MM.1S (cell line): ENCODE measurements around the gene ZCCHC24.

Experiments
- DNase-seq: peaks from one replicate; pipeline ENCODE4 v3.0.0-alpha.2; 2015
- H2AFZ ChIP-seq: fragments of 300-600 bp; sonication (generic); 2 replicates; pipeline ENCODE4 v1.6.0; 2016; ENCODE audit warnings: antibody characterized with exemption, low read length
- H3F3A ChIP-seq: fragments of 300-600 bp; sonication (generic); 2 replicates; pipeline ENCODE4 v1.6.1; 2016; ENCODE audit warnings: mild to moderate bottlenecking, antibody characterized with exemption, low read length, moderate library complexity, mixed read lengths; ENCODE audit not compliant: insufficient read depth
- H3K27ac ChIP-seq: fragments of 300-600 bp; sonication (generic); 2 replicates; pipeline ENCODE4 v1.5.1; 2016; ENCODE audit warnings: mild to moderate bottlenecking, low read length
- H3K27me3 ChIP-seq: fragments of 300-600 bp; sonication (generic); replicated peaks from 2 replicates; pipeline ENCODE4 v1.6.0; 2016; ENCODE audit warnings: low read length; ENCODE audit not compliant: insufficient read depth
- H3K36me3 ChIP-seq: fragments of 300-600 bp; sonication (generic); replicated peaks from 2 replicates; pipeline ENCODE4 v1.6.1; 2016; ENCODE audit warnings: mild to moderate bottlenecking, low read length, mixed read lengths; ENCODE audit not compliant: insufficient read depth
- H3K4me1 ChIP-seq: fragments of 300-600 bp; sonication (generic); 2 replicates; pipeline ENCODE4 v1.6.1; 2016; ENCODE audit warnings: low read length, mixed read lengths
- H3K4me2 ChIP-seq: fragments of 300-600 bp; sonication (generic); 2 replicates; pipeline ENCODE4 v1.6.0; 2016; ENCODE audit warnings: low read depth, low read length
- H3K4me3 ChIP-seq: fragments of 300-600 bp; sonication (generic); 2 replicates; pipeline ENCODE4 v1.5.1; 2016; ENCODE audit warnings: low read length, mixed read lengths
- H3K79me2 ChIP-seq: fragments of 300-600 bp; sonication (generic); 2 replicates; pipeline ENCODE4 v1.6.1; 2016; ENCODE audit warnings: mixed run types, low read length, mixed read lengths
- H3K9ac ChIP-seq: fragments of 300-600 bp; sonication (generic); 2 replicates; pipeline ENCODE4 v1.6.1; 2016; ENCODE audit warnings: low read length, mixed read lengths
- H3K9me2 ChIP-seq: fragments of 300-600 bp; sonication (generic); replicated peaks from 2 replicates; pipeline ENCODE4 v1.6.1; 2016; ENCODE audit warnings: mild to moderate bottlenecking, low read length, mixed read lengths; ENCODE audit not compliant: insufficient read depth
- H3K9me3 ChIP-seq: fragments of 300-600 bp; sonication (generic); replicated peaks from 2 replicates; pipeline ENCODE4 v1.6.1; 2016; ENCODE audit warnings: mild to moderate bottlenecking, low read length, mixed read lengths; ENCODE audit not compliant: insufficient read depth
- H4K20me1 ChIP-seq: fragments of 300-600 bp; sonication (generic); 2 replicates; pipeline ENCODE4 v1.6.1; 2016; ENCODE audit warnings: mild to moderate bottlenecking, low read length, moderate library complexity, mixed read lengths; ENCODE audit not compliant: insufficient read depth
- EZH2 ChIP-seq: fragments of 300-600 bp; sonication (generic); optimal IDR thresholded peaks from 2 replicates; pipeline ENCODE3; 2017; ENCODE audit warnings: low read depth, mild to moderate bottlenecking, antibody characterized with exemption, low read length, mixed read lengths
- EZH2phosphoT487 ChIP-seq: fragments of 300-600 bp; sonication (generic); IDR thresholded peaks from 2 replicates; pipeline ENCODE4 v1.6.1; 2018; ENCODE audit warnings: antibody characterized with exemption, low read length
- TF ChIP-seq, protein P1 (sequence below): fragments of 300-600 bp; sonication (generic); IDR thresholded peaks from 2 replicates; pipeline ENCODE4 v1.5.1; 2016; ENCODE audit warnings: antibody characterized with exemption, low read length, mixed read lengths

The ZCCHC24 gene

DNA sequence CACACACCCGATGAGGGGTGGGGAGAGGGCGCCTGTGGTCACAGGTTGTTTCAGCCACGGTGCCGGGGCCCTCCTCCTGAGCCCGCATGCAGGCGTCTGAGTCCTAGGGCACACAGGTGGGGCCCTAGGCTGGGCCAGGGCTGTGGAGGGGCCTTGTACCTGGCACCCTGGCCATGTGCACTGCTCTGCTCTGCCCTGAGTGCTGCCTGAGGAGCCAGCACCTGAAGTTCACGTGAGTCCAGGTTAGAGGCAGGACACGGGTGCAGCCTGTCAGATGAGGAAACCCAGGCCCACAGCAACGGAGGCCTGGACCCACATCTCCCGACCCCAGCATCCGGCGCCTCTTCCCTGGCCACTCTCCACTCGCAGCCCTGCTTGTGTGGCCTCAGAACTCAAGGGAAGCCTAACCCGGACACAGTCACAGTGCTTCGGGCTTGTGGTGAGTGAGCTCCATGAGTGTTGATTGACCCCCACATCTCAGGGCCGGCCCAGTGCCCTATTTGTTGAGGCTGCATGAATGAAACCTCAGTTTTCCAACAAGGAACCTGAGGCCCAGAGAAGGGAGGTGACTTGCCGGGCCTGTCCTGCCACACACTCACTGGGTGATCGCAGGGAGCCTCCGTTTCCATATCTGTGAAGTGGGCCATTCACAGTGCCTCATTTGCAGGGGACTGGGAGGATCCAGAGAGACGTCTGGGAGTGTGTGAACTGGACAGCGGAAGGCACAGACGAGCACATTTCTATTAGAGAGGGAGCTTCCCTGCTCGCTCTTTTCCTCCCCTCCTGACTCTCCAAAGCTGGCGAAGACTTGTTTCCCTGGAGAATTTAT lies 58.6 kb downstream of the ZCCHC24 start:
- no peak overlapping the region for H3K27ac ChIP-seq
- H3K36me3 ChIP-seq: no peaks in the 10 kb centered on the region
- no peak for DNase-seq
- no peaks in the 10 kb centered on the region for H3K9me2 ChIP-seq
- no peak overlapping the region for H3K4me3 ChIP-seq
- no peaks in the 10 kb centered on the region for H3K9me3 ChIP-seq
- no peaks in the 10 kb centered on the region for H3K79me2 ChIP-seq
- H3F3A ChIP-seq: no peaks in the 10 kb centered on the region
- H3K4me1 ChIP-seq: no peaks in the 10 kb centered on the region
- no peak overlapping the region for H3K9ac ChIP-seq
- H3K4me2 ChIP-seq: no peak overlapping the region
- no peak overlapping the region for H2AFZ ChIP-seq
- TF ChIP-seq EZH2phosphoT487: no peak
- no peak for TF ChIP-seq EZH2
- TF ChIP-seq, protein P1, sequence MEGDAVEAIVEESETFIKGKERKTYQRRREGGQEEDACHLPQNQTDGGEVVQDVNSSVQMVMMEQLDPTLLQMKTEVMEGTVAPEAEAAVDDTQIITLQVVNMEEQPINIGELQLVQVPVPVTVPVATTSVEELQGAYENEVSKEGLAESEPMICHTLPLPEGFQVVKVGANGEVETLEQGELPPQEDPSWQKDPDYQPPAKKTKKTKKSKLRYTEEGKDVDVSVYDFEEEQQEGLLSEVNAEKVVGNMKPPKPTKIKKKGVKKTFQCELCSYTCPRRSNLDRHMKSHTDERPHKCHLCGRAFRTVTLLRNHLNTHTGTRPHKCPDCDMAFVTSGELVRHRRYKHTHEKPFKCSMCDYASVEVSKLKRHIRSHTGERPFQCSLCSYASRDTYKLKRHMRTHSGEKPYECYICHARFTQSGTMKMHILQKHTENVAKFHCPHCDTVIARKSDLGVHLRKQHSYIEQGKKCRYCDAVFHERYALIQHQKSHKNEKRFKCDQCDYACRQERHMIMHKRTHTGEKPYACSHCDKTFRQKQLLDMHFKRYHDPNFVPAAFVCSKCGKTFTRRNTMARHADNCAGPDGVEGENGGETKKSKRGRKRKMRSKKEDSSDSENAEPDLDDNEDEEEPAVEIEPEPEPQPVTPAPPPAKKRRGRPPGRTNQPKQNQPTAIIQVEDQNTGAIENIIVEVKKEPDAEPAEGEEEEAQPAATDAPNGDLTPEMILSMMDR: no peak
- H3K27me3 ChIP-seq: no peaks in the 10 kb centered on the region
- H4K20me1 ChIP-seq: no peaks in the 10 kb centered on the region

DNA sequence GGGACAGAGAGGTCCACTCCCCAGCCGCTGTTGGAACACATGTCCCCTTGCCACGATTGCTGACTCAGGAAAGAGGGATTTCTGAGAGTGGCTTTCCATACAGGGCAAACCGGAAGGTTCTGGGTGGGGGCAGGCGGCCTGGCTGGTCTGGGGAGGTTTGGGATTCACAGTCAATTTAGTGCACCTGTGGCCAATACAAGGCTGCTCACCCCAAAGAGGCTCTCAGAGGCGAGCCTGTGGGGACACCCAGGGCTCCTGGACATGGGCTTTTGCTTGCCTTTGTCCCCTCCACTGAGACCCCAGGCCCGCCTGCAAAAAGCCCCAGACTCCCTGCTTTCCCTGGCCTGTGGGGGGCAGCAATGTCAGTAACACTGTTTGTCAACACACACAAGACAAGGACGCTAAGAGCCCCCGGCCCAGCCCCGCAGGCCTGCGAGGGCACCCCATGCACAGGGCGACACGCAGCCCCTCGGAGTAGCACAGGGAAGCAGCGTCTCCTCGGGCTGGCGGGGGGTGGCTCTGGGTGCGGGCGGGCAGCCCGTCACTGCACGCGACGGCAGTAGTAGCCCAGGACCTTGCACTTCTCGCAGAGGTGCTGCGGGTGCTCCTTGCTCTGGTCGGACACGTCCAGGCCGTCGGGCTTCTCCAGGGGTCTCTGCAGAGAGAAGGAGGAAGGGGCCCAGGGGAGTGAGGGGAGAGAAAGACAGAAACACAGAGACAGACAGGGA lies 59.5 kb downstream of the ZCCHC24 start:
- H3K4me1 ChIP-seq: no peaks in the 10 kb centered on the region
- no peak overlapping the region for H3K27ac ChIP-seq
- no peaks in the 10 kb centered on the region for H3K27me3 ChIP-seq
- no peak overlapping the region for H3K4me3 ChIP-seq
- H3K36me3 ChIP-seq: no peaks in the 10 kb centered on the region
- no peaks in the 10 kb centered on the region for H3K9me3 ChIP-seq
- no peak for DNase-seq
- H3K9me2 ChIP-seq: no peaks in the 10 kb centered on the region
- no peak overlapping the region for H2AFZ ChIP-seq
- H4K20me1 ChIP-seq: no peaks in the 10 kb centered on the region
- TF ChIP-seq EZH2 (no peak), EZH2phosphoT487 (no peak)
- TF ChIP-seq, protein P1: no peak
- H3K4me2 ChIP-seq: no peak overlapping the region
- H3K9ac ChIP-seq: no peak overlapping the region
- H3K79me2 ChIP-seq: no peaks in the 10 kb centered on the region
- H3F3A ChIP-seq: no peaks in the 10 kb centered on the region

- Histone ChIP-seq H3K9me2 (no peaks in the 10 kb centered on the region), H3K9me3 (no peaks in the 10 kb centered on the region)
These were observed 60.0 kb downstream of the ZCCHC24 start for GRCh38 chr10:79385392-79385795.

More at GRCh38 chr10:79385392-79385795, 60.0 kb downstream of the ZCCHC24 start:
- H2AFZ ChIP-seq: no peak overlapping the region
- H3K4me2 ChIP-seq: no peak overlapping the region
- H3K36me3 ChIP-seq: no peaks in the 10 kb centered on the region
- no peak overlapping the region for H3K4me3 ChIP-seq
- H3K27me3 ChIP-seq: no peaks in the 10 kb centered on the region
- H3K27ac ChIP-seq: no peak overlapping the region
- no peaks in the 10 kb centered on the region for H4K20me1 ChIP-seq
- TF ChIP-seq, protein P1: no peak
- TF ChIP-seq EZH2: no peak
- no peak overlapping the region for H3K9ac ChIP-seq
- no peaks in the 10 kb centered on the region for H3F3A ChIP-seq
- no peaks in the 10 kb centered on the region for H3K4me1 ChIP-seq
- no peak for DNase-seq
- H3K79me2 ChIP-seq: no peaks in the 10 kb centered on the region
